ENCODE results near the gene NAP1L4. TPM values are rescaled to one million over a fixed set of nuclear protein-coding genes. Genes with fewer than 3 reads are reported as not detected.
"Not testable (repeated sequence)": the region's sequence is repeated elsewhere in the genome, so short reads cannot be mapped to it uniquely, and the experiment has no call there.

Gene NAP1L4
- total RNA-seq, 1 donor from 2014 or later = 184 TPM

DNA sequence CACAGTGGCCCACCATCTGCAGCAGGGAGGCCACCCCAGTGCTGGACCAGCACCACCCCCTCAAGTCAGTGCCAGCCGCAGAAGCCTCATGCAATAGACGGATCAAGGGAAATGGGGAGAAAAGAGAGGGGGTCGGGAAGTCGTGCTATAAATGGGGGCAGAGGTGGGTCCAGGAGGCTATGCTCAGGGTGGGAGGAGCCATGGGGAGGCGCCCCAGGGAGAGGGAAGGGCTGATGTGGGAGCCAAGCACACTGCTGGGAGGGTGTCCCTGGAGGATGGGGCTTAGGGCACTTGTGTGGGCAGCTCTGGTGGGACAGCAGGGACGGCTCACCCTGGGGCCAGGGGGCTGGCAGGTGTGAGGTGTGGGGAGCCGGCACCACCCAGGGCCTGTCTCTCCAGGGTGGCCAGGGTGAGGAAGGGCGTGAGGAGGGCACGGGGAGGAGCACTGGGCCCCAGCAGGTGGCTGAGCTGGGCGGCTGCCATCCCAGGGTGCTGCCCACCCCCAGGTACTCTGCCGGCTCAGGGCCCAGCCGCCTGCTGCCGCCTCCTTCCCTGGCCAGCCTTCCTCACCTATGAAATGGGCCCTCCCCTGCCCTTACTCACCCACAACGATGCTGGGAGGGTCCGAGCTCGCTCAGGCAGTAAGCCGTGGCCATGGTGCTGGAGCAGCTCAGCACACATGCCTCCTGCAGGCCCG, 80.9 kb downstream of the NAP1L4 start:
- H3K9me3 Mint-ChIP-seq (ENCODE audit: low read depth) = no peaks in the 10 kb centered on the region
- H3K4me3 Mint-ChIP-seq (ENCODE audit: low read depth) = no peak overlapping the region
- H3K4me1 Mint-ChIP-seq (ENCODE audit: low read depth) = no peaks in the 10 kb centered on the region
- H3K27me3 Mint-ChIP-seq = peaks cover 22% of the 10 kb centered on the region
- H3K27ac Mint-ChIP-seq = no peak overlapping the region
- no peaks in the 10 kb centered on the region for H3K36me3 Mint-ChIP-seq (ENCODE audit: insufficient read depth)
- no peak for DNase-seq (ENCODE audit: low spot score, unreplicated experiment)
- TF ChIP-seq, protein P1, sequence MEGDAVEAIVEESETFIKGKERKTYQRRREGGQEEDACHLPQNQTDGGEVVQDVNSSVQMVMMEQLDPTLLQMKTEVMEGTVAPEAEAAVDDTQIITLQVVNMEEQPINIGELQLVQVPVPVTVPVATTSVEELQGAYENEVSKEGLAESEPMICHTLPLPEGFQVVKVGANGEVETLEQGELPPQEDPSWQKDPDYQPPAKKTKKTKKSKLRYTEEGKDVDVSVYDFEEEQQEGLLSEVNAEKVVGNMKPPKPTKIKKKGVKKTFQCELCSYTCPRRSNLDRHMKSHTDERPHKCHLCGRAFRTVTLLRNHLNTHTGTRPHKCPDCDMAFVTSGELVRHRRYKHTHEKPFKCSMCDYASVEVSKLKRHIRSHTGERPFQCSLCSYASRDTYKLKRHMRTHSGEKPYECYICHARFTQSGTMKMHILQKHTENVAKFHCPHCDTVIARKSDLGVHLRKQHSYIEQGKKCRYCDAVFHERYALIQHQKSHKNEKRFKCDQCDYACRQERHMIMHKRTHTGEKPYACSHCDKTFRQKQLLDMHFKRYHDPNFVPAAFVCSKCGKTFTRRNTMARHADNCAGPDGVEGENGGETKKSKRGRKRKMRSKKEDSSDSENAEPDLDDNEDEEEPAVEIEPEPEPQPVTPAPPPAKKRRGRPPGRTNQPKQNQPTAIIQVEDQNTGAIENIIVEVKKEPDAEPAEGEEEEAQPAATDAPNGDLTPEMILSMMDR (IDR thresholded peaks at IDR 0.05; ENCODE audit: unreplicated experiment) = no peak

DNA sequence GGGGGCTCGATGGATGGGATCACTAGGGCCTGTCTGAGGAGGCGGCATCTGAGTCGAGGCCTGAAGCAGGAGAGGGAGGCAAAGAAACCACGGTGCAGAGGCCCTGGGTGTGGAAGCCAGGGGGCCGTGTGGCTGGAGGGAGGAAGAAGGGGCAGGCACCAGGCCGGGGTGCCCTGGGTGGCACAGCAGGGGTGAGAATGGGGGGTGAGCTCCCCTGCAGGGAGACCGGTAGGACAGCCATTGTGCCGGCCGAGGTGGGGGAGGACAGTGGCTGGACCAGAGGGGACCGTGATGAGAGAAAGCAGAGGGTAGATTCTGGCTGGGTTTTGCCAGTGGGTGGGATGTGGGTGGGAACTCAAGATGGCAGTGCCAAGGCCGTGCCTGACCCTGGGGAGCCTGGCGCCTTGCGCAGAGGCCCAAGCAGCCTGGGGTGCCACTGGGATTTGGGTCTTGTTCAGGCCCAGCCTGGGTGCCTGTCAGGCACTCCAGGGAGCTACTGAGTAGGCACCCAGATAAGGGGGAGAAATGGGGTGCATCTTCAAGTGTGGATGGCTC, 81.7 kb downstream of the NAP1L4 start:
- H3K27ac Mint-ChIP-seq = no peak overlapping the region

DNA sequence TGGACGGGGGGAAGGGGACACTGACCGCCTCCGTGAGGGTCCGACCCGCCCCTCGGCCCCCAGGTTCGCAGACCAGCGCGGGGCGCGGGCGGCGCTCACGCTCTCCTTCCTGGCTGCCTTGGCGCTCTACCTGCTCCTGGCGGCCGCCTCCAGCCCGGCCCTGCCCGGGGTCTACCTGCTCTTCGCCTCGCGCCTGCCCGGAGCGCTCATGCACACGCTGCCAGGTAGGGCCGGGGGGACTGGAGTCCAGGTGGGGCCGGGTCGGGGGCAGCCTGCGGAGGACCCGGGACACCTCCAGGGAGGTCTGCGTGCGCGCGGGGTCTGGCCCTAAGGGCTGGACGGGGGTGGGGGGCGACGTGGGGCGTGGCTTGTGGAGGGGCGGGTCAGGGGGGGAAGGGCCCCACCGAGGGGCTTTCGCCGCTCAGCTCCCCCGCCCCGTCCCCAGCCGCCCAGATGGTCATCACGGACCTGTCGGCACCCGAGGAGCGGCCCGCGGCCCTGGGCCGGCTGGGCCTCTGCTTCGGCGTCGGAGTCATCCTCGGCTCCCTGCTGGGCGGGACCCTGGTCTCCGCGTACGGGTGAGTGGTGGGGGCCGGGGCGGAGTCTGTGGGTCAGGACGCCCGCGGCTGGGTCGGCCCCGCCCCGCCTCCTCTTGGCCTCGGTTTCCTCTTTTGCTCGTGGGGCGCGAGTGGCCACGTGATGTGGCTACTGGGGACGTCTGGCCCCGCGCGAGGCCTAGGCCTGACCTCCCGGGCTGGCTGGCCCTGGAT, 82.8 kb downstream of the NAP1L4 start:
- Mint-ChIP-seq H3K27ac (no peak overlapping the region), H3K27me3 (peaks cover 33% of the 10 kb centered on the region), H3K9me3 (ENCODE audit: low read depth) (peaks cover 9% of the 10 kb centered on the region), H3K4me3 (ENCODE audit: low read depth) (no peak overlapping the region), H3K36me3 (ENCODE audit: insufficient read depth) (peaks cover 3% of the 10 kb centered on the region), H3K4me1 (ENCODE audit: low read depth) (no peaks in the 10 kb centered on the region)
- TF ChIP-seq, protein P1 (IDR thresholded peaks at IDR 0.05; ENCODE audit: unreplicated experiment) = no peak
- no peak for DNase-seq (ENCODE audit: low spot score, unreplicated experiment)

More for the DNA sequence above, 81.7 kb downstream of the NAP1L4 start:
- Mint-ChIP-seq H3K9me3 (ENCODE audit: low read depth) (peaks cover 5% of the 10 kb centered on the region), H3K36me3 (ENCODE audit: insufficient read depth) (no peaks in the 10 kb centered on the region), H3K4me3 (ENCODE audit: low read depth) (no peak overlapping the region), H3K4me1 (ENCODE audit: low read depth) (no peaks in the 10 kb centered on the region), H3K27me3 (peaks cover 28% of the 10 kb centered on the region)
- TF ChIP-seq, protein P1 (IDR thresholded peaks at IDR 0.05; ENCODE audit: unreplicated experiment) = no peak
- no peak for DNase-seq (ENCODE audit: low spot score, unreplicated experiment)

DNA sequence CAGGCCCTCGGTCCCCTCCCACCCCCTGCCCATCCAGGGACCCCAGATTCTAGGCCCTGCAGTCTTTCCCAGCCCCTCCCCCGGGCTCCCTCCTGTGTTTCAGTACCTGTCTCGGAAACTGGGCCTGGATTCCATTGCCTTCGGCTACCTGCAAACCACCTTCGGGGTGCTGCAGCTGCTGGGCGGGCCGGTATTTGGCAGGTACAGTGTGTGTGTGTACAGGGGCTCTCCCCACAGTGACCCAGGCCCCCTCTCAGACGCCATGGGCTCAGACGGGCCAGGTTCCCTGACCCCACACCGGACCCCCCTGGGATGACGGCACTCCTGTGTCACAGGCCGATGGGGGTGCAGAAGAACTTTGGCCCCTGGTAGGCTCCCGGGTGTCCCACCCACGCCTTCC, 84.0 kb downstream of the NAP1L4 start:
- peaks cover 9% of the 10 kb centered on the region for H3K9me3 Mint-ChIP-seq (ENCODE audit: low read depth)

DNA sequence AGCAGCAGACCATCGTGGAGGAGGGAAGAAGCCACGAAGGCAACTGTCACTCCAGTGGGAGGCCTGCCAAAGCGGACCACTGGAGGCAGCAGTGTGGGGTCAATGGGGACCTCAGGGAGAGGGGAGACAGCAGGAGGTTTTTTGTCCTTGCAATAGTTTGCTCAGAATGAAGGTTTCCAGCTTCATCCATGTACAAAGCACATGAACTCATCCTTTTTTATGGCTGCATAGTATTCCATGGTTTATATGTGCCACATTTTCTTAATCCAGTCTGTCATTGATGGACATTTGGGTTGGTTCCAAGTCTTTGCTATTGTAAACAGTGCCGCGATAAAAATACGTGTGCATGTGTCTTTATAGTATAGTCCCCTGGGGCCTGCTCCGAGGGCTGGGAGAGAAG, 86.8 kb downstream of the NAP1L4 start:
- not testable (repeated sequence) for H3K9me3 Mint-ChIP-seq (ENCODE audit: low read depth); H3K4me1 Mint-ChIP-seq (ENCODE audit: low read depth); H3K36me3 Mint-ChIP-seq (ENCODE audit: insufficient read depth); H3K27ac Mint-ChIP-seq; DNase-seq (ENCODE audit: low spot score, unreplicated experiment); H3K4me3 Mint-ChIP-seq (ENCODE audit: low read depth)
- H3K27me3 Mint-ChIP-seq = peaks cover 36% of the 10 kb centered on the region

More for the DNA sequence above, 84.0 kb downstream of the NAP1L4 start:
- DNase-seq (ENCODE audit: low spot score, unreplicated experiment) = no peak
- no peak overlapping the region for H3K4me3 Mint-ChIP-seq (ENCODE audit: low read depth)
- no peaks in the 10 kb centered on the region for H3K4me1 Mint-ChIP-seq (ENCODE audit: low read depth)
- H3K27me3 Mint-ChIP-seq = peaks cover 34% of the 10 kb centered on the region
- peaks cover 3% of the 10 kb centered on the region for H3K36me3 Mint-ChIP-seq (ENCODE audit: insufficient read depth)
- H3K27ac Mint-ChIP-seq = no peak overlapping the region
- TF ChIP-seq, protein P1 (IDR thresholded peaks at IDR 0.05; ENCODE audit: unreplicated experiment) = no peak

Data from progenitor cell of endocrine pancreas (in vitro differentiated cells).